Stimulated activated CD4-positive, alpha-beta T cell treated with anti-CD3 and anti-CD28 coated beads, Interleukin-2, amount 100 ng/mL, for 48 hours (primary cell): Measurements from ENCODE around the gene PDPR.
A peak's percentile ranks its signal among the peaks of the same experiment; 100 is the strongest.
"Not testable (repeated sequence)": the region's sequence is repeated elsewhere in the genome, so short reads cannot be mapped to it uniquely, and the experiment has no call there.

Experiments used
- DNase-seq, 2 donors: peaks; one replicate each; pipeline ENCODE4 v3.0.0-alpha.2; 2020

The PDPR gene

GRCh38 chr16:70113982-70114826 lies at the start of gene PDPR:
PDPR (plus strand) TSS chr16:70114332; CDS start chr16:70120493, 6,161 bp downstream.
- peak; percentile 88 to 89 for DNase-seq

GRCh38 chr16:70064841-70065370 lies 49.2 kb upstream of the PDPR start:
- DNase-seq = peak; percentile 37 to 41

- not testable (repeated sequence) for DNase-seq
Measured at GRCh38 chr16:70065376-70065745, 48.8 kb upstream of the PDPR start.

DNA sequence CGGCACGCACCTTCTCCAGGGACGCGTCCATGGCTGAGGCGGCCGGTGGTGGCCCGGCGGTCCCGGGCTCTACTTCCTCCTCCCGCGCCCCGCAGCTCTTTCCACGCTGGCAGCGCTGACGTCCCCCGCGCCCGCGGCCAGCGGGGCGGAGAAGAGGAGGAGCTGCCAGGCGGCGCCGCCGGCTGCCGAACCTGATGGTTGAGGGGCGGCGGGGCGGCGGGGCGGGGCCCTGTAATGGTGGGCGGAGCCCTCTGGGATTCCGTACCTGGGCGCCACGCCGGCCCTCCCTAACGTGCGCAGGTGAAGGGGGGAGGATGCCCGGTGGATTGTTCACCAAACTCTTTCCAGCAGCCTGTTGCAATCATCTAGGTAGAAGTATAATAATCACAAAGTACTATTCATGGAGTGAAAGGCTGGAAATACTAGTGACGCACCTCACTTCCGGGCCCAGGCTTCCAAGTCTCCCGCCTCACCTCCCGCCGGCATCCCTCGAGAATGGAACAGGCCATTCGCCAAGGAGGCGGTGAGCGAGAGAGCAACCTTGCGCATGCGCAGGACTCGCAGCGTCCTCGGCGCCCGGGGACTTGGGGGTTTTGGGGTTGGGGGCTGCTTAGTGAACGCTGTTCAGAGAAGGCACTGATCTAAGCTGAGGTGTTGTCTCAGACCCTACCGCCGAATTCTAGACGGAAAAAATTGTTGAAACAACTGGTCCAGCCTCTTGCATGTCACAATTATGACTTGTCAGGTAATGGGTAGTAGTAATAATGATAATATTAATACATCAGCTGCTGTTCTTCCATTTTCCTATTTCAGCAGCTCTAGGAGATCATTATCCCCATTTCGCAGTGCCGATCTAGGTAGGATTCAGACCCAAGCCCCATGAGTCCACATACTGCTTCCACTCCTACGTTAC lies 48.1 kb upstream of the PDPR start:
- DNase-seq = peak; percentile 84 to 86

DNA sequence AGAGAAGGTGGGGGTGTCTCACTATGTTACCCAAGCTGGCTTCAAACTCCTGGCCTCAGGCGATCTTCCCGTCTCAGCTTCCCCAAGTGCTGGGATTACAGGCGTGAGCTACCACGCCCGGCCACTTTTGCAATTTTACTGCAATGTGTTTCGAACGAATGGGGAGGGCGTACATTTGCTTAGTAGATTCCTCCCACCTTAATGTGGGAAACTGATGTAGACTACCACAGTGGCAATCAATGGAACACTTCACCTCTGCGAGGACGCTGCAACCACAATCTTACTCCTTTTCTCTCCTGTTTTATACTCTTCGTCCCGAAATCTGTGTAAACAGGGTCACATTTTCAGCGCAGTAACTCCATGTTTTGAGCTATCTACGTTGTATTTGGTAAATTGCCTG lies 47.4 kb upstream of the PDPR start:
- not testable (repeated sequence) for DNase-seq

GRCh38 chr16:70079081-70079480 lies 35.1 kb upstream of the PDPR start:
- DNase-seq = not testable (repeated sequence)

DNA sequence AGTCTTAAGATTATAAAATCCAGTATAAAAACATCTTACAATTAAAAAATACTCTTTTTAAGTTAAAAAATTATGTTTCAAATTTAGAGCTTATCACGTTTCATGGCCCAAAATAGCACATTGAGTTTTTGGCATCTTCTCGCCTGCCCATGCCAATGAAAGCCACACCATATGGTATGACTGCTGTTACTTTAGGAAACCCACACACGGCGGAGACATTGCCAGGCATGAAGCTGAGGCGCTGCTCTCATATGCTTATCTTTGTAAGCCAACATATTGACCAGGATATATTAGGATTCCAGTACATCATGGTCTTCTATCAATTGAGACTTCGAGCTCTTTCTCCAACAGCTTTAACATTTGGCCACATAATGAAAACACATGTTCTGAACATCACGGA lies 32.9 kb upstream of the PDPR start:
- not testable (repeated sequence) for DNase-seq

DNA sequence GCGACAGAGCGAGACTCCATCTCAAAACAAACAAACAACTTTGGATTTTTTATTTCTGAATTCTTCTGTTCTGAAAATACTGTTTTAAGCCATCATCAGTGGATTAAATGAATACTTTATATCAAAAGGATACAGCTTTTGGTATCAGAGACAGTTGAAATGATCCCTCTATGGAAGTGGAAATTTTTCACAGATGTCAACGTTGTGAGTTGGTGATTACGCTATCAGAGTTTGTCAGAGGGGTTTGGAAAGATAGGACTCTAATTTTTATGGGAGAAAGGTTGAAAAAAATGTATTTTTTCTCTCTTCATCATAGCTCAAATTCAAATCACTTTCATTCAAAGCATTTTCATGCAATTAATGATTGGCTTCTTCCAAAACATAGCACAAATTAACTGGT lies 30.2 kb upstream of the PDPR start:
- not testable (repeated sequence) for DNase-seq

DNA sequence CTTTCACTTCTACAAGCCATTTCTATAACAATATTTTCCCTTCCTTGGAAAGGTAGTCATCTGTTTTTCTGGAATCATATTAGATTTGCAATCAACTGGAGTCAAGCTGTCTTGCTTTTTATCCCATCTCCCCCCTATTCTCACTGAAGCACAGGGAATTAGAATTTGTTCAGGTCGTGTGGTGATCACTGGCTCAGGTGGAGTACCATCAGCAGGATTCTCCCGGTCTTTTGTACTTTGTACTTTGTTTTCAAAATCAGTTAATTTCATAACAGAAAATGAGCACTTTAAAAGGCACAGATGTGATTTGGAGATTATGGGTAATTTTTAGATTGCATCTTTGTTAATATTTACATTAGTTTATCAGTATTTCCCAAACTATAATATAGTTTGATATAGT lies 26.0 kb upstream of the PDPR start:
- not testable (repeated sequence) for DNase-seq

DNA sequence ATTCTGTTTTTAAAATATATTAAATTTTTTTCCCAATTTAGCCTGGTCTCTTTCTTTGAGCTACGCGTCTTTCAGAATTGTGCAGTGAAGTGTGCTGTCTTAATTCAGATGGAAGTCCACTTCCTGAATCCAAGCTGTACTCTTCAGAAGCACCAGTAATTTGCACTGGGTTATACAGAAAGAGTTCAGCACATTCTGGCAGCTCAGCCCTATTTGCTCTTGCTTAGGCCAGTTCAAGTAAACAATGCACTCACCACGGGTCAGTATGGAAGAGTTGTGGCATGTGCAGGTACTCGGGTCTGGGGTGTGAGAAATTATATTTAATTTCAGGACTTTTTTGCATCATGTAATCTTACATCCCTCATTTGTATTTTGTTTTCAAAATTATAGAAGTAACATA lies 25.3 kb upstream of the PDPR start:
- not testable (repeated sequence) for DNase-seq

GRCh38 chr16:70089289-70089688 lies 24.8 kb upstream of the PDPR start:
- DNase-seq = not testable (repeated sequence)

- not testable (repeated sequence) for DNase-seq
Measured at GRCh38 chr16:70091104-70091503, 23.0 kb upstream of the PDPR start.

DNA sequence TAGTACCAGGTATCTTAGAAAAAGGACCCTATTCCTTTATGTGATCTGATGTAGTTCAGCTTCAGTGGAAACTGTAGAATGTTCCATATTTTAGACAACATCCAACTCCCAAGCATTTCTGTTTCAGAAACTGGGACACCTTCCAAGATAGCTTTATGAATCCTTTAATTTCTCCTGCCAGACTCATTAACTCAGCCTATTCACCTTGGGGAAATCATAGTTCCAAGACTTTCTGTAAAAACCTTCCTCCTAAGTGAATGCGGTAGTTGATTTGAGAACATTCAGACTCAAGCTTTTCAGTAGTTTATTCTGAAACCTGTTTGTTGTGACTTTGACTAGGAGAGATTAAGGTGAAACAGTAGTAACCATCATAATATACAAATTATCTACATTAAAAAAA lies 20.0 kb upstream of the PDPR start:
- DNase-seq = not testable (repeated sequence)

GRCh38 chr16:70109583-70110279 lies 4.4 kb upstream of the PDPR start:
- not testable (repeated sequence) for DNase-seq

DNA sequence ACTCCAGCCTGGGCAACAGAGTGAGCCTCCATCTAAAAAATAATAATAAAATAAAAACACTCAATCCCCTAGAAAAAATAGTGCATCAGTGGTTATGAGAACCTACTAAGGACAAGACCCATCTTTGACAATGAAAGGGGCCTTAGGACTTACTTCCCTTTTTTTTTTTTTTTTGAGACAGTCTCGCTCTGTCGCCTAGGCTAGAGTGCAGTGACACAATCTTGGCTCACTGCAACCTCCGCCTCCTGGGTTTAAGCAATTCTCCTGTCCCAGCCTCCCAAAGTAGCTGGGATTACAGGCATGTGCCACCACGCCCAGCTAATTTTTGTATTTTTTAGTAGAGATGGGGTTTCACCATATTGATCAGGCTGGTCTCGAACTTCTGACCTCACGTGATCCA lies 2.0 kb upstream of the PDPR start:
- not testable (repeated sequence) for DNase-seq

GRCh38 chr16:70113599-70113981 lies 542 bp upstream of the PDPR start:
- not testable (repeated sequence) for DNase-seq

DNA sequence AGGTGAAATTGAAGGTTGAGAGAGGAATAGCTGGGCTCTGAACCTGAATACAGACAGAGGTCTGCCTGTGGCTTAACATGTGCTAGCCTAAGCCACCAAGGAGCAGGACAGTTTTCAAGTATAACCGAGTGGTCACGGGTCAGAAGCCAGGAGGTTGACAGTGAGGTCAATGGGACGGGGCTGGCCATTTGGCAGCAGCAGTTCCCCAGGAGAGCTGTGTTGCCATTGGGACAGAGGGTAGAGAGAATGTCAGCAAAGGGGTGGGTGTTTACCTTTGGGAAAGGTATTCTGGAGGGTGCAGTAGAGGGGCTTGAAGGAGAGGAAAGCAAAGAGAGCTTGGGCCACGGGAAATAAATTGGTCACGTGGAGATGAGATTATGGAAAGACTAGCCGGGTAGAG lies 4.2 kb downstream of the PDPR start:
- DNase-seq = not testable (repeated sequence)

- not testable (repeated sequence) for DNase-seq
Measured at GRCh38 chr16:70118776-70119175, 4.6 kb downstream of the PDPR start.

GRCh38 chr16:70120398-70120797 lies 6.3 kb downstream of the PDPR start:
- not testable (repeated sequence) for DNase-seq

GRCh38 chr16:70123822-70124221 lies 9.7 kb downstream of the PDPR start:
- not testable (repeated sequence) for DNase-seq

DNA sequence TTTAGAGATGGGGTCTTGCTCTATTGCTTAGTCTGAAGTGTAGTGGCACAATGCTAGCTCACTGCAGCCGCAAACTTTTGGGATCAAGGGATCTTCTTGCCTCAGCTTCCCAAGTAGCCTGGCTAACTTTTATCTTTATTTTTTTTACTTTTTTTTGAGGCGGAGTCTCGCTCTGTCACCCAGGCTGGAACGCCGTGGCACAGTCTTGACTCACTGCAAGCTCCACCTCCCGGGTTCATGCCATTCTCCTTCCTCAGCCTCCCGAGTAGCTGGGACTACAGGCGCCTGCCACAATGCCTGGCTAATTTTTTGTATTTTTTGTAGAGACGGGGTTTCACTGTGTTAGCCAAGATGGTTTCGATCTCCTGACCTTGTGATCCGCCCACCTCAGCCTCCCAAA lies 12.1 kb downstream of the PDPR start:
- DNase-seq = not testable (repeated sequence)

DNA sequence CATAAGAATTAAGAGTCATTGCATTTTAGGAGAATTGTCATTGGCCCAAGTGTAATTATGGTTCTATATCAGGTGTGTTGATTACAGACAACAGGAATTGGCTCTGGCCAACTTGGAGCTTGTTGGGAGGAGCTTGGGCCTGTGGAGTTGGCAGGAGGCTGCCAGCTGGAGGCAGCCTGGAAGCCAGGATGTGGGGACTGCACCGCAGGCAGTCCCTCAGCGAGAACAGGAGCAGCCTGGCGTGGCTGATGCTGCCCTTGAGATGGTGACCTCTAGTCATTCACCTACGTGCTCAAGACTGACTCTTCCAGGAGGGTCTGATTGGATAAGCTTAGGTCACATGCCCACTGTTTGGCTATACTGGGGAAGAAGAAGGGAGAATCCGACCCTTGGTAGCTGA lies 13.6 kb downstream of the PDPR start:
- DNase-seq = not testable (repeated sequence)

DNA sequence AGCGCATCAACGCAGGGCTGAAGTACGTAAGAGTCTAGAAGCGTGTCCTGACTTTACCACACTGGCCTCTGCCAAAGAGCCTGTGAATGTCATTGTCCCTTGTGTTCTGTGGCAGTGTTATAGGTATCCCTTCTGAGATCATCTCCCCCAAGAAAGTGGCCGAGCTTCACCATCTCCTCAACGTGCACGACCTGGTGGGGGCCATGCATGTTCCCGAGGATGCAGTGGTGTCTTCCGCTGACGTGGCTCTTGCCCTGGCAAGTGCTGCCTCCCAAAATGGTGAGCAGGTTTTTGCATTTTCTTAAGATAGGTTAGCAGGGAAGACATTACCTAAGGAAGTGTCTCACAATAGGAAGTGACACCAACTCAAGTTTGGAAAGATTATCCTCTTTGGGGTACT lies 14.7 kb downstream of the PDPR start:
- not testable (repeated sequence) for DNase-seq
